ENCODE data around the gene CHRDL2.
A peak's percentile ranks its signal among the peaks of the same experiment; 100 is the strongest.

Gene CHRDL2

DNA sequence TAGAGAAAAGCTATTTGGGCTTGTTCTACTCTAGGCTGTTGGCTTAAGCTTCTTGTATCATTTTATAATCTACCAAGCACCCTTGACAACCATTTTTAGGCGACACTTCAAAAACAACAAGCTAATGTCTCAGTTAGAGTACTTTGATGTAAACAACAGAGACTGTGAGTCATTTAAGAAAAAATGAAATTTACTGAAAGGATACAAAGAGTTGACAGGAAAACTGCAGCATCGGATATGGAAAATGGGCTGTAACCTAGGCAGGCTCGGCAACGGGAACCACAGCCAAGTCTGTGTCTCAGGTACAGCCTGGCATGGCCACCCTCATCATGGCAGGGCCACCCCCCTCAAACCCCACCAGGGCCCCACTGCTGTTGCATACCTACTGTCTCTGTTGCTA lies 13.1 kb upstream of the CHRDL2 start:
- H4K20me1 ChIP-seq (ENCODE audit: insufficient read depth) = no peaks in the 10 kb centered on the region
- H3K4me1 ChIP-seq (ENCODE audit: low read depth, poor library complexity, severe bottlenecking) = peaks cover 14% of the 10 kb centered on the region
- TF ChIP-seq, protein P1, sequence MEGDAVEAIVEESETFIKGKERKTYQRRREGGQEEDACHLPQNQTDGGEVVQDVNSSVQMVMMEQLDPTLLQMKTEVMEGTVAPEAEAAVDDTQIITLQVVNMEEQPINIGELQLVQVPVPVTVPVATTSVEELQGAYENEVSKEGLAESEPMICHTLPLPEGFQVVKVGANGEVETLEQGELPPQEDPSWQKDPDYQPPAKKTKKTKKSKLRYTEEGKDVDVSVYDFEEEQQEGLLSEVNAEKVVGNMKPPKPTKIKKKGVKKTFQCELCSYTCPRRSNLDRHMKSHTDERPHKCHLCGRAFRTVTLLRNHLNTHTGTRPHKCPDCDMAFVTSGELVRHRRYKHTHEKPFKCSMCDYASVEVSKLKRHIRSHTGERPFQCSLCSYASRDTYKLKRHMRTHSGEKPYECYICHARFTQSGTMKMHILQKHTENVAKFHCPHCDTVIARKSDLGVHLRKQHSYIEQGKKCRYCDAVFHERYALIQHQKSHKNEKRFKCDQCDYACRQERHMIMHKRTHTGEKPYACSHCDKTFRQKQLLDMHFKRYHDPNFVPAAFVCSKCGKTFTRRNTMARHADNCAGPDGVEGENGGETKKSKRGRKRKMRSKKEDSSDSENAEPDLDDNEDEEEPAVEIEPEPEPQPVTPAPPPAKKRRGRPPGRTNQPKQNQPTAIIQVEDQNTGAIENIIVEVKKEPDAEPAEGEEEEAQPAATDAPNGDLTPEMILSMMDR (conservative IDR thresholded peaks at IDR 0.05; ENCODE audit: low read depth, low read length) = no peak
- no peaks in the 10 kb centered on the region for H3K36me3 ChIP-seq (ENCODE audit: insufficient read depth)
- no peak overlapping the region for H3K9ac ChIP-seq
- no peak overlapping the region for H3K27ac ChIP-seq
- H2AFZ ChIP-seq (ENCODE audit: low read depth) = no peak overlapping the region
- peaks cover under 1% of the 10 kb centered on the region; the same call in 1 of the 2 replicates for H3K79me2 ChIP-seq (ENCODE audit: insufficient read depth, low read depth)
- H3K4me2 ChIP-seq = no peak overlapping the region
- H3K27me3 ChIP-seq (ENCODE audit: insufficient read depth, low read depth) = no peaks in the 10 kb centered on the region
- H3K4me3 ChIP-seq (IDR thresholded peaks at IDR 0.05; ENCODE audit: insufficient read depth, low read depth, low read length) = no peak overlapping the region

- H3K9ac ChIP-seq = no peak overlapping the region
- H3K36me3 ChIP-seq (ENCODE audit: insufficient read depth) = no peaks in the 10 kb centered on the region
- H3K4me1 ChIP-seq (ENCODE audit: low read depth, poor library complexity, severe bottlenecking) = peaks cover 14% of the 10 kb centered on the region
- H4K20me1 ChIP-seq (ENCODE audit: insufficient read depth) = no peaks in the 10 kb centered on the region
- no peak overlapping the region for H3K4me2 ChIP-seq
- no peak overlapping the region for H3K27ac ChIP-seq
- H3K79me2 ChIP-seq (ENCODE audit: insufficient read depth, low read depth) = no peaks in the 10 kb centered on the region
- TF ChIP-seq, protein P1 (conservative IDR thresholded peaks at IDR 0.05; ENCODE audit: low read depth, low read length) = no peak
- no peaks in the 10 kb centered on the region for H3K27me3 ChIP-seq (ENCODE audit: insufficient read depth, low read depth)
- no peak overlapping the region for H2AFZ ChIP-seq (ENCODE audit: low read depth)
- no peak overlapping the region for H3K4me3 ChIP-seq (IDR thresholded peaks at IDR 0.05; ENCODE audit: insufficient read depth, low read depth, low read length)
These were observed 12.4 kb upstream of the CHRDL2 start for GRCh38 chr11:74743640-74744039.

GRCh38 chr11:74742070-74742469 lies 10.8 kb upstream of the CHRDL2 start:
- Histone ChIP-seq H3K9ac (no peak overlapping the region), H3K4me3 (IDR thresholded peaks at IDR 0.05; ENCODE audit: insufficient read depth, low read depth, low read length) (no peak overlapping the region), H3K36me3 (ENCODE audit: insufficient read depth) (no peaks in the 10 kb centered on the region), H3K4me2 (no peak overlapping the region), H4K20me1 (ENCODE audit: insufficient read depth) (no peaks in the 10 kb centered on the region), H3K79me2 (ENCODE audit: insufficient read depth, low read depth) (no peaks in the 10 kb centered on the region), H3K27me3 (ENCODE audit: insufficient read depth, low read depth) (no peaks in the 10 kb centered on the region), H2AFZ (ENCODE audit: low read depth) (no peak overlapping the region), H3K27ac (no peak overlapping the region), H3K4me1 (ENCODE audit: low read depth, poor library complexity, severe bottlenecking) (no peaks in the 10 kb centered on the region)
- TF ChIP-seq, protein P1 (conservative IDR thresholded peaks at IDR 0.05; ENCODE audit: low read depth, low read length) = no peak

DNA sequence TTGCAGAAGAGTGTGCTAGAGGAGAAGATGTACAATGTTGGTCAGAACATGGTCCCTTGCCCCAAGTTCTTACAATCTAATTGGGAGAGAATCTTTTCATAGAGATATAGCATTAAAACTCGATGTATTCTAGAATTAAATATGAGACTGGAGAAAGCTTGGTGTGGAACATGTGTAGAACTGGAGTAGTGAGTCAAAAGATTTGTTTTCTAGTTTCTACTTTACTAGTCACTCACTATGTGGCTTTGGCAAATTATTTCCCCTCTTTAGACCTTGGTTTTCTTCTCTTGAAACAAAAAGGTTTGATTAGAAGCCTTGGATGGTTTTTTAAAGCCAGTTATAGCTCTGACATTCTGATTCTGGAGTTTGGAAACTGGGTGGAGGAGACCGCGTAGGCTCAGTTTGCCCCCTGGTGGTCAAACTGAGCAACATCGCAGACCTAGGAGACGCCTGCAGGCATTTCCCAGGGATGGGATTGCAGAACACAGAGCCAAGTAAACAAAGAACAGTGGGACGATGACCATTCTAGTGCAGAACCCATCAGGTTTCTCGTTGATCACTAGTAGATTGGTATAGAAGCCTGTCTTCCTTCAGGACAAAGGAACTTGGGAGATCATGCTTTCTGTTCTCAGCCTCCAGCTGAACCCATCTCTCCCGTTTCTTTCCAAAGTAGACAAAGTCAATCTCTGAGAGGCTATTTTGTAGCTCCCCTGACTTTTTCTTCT lies 8.5 kb upstream of the CHRDL2 start:
- H3K4me2 ChIP-seq = no peak overlapping the region

More for the DNA sequence above, 8.5 kb upstream of the CHRDL2 start:
- TF ChIP-seq, protein P1 (conservative IDR thresholded peaks at IDR 0.05; ENCODE audit: low read depth, low read length) = peak; percentile 98
- no peaks in the 10 kb centered on the region for H3K79me2 ChIP-seq (ENCODE audit: insufficient read depth, low read depth)
- H3K27me3 ChIP-seq (ENCODE audit: insufficient read depth, low read depth) = no peaks in the 10 kb centered on the region
- no peaks in the 10 kb centered on the region for H3K4me1 ChIP-seq (ENCODE audit: low read depth, poor library complexity, severe bottlenecking)
- no peaks in the 10 kb centered on the region for H4K20me1 ChIP-seq (ENCODE audit: insufficient read depth)
- H3K36me3 ChIP-seq (ENCODE audit: insufficient read depth) = no peaks in the 10 kb centered on the region
- H2AFZ ChIP-seq (ENCODE audit: low read depth) = no peak overlapping the region
- no peak overlapping the region for H3K9ac ChIP-seq
- no peak overlapping the region for H3K27ac ChIP-seq
- H3K4me3 ChIP-seq (IDR thresholded peaks at IDR 0.05; ENCODE audit: insufficient read depth, low read depth, low read length) = no peak overlapping the region
